ENCODE measurements around the gene PLXNA2. TPM values are rescaled to one million over a fixed set of nuclear protein-coding genes. Genes with fewer than 3 reads are reported as not detected.

Gene PLXNA2
- total and polyA plus RNA-seq, 8 donors: 48.7 to 137 (median 72.9) TPM

- DNase-seq (peak in 2 of 6 donors; percentile 23 to 31), ATAC-seq (peak in 3 of 4 donors; percentile 19 to 64 (median 35)), FAIRE-seq (no peak)
- Histone ChIP-seq H3K27me3 (no peaks in the 10 kb centered on the region), H3K27ac (no peak overlapping the region), H3K4me3 (no peak overlapping the region), H3K9me3 (no peaks in the 10 kb centered on the region), H3K36me3 (no peaks in the 10 kb centered on the region), H3K4me1 (peaks cover 0 to 9% (median 0%) of the 10 kb centered on the region in 3 donors)
- 38 to 46% methylated on average over 5 of the region's 5 CpGs for WGBS, 2 donors
- no peak for TF ChIP-seq CTCF (IDR thresholded peaks at IDR 0.05)
- intact Hi-C loops (cut with DNase I): no loop called here
Measured at GRCh38 chr1:208134491-208134890, 109.7 kb downstream of the PLXNA2 start.

DNA sequence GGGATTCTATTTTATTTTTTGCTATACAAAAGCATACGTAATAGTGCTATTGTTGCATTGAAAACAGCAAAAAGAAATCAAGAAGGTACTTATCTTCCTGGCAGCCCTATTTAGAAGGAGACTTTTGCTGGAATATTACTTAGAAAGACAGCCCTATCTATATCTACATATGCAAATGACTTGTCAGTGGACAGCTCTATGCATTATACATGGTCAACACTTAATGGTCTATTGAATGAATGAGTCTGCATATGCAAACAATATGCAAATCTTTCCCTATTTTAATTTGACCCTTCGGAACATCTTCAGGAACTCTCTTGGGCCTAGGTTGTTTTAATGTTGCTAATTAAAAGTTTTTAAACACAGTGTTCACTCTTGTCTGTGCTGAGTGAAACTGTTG lies 110.8 kb downstream of the PLXNA2 start:
- Histone ChIP-seq H3K27ac (no peak overlapping the region), H3K4me3 (no peak overlapping the region), H3K36me3 (no peaks in the 10 kb centered on the region), H3K9me3 (no peaks in the 10 kb centered on the region), H3K4me1 (peaks cover 0 to 9% (median 0%) of the 10 kb centered on the region in 3 donors), H3K27me3 (no peaks in the 10 kb centered on the region)
- WGBS, 2 donors: 90 to 94% methylated on average over 2 of the region's 2 CpGs
- no peak for TF ChIP-seq CTCF (IDR thresholded peaks at IDR 0.05)
- intact Hi-C loops (cut with DNase I): no loop called here
- DNase-seq: no peak
- ATAC-seq: no peak
- FAIRE-seq: no peak

DNA sequence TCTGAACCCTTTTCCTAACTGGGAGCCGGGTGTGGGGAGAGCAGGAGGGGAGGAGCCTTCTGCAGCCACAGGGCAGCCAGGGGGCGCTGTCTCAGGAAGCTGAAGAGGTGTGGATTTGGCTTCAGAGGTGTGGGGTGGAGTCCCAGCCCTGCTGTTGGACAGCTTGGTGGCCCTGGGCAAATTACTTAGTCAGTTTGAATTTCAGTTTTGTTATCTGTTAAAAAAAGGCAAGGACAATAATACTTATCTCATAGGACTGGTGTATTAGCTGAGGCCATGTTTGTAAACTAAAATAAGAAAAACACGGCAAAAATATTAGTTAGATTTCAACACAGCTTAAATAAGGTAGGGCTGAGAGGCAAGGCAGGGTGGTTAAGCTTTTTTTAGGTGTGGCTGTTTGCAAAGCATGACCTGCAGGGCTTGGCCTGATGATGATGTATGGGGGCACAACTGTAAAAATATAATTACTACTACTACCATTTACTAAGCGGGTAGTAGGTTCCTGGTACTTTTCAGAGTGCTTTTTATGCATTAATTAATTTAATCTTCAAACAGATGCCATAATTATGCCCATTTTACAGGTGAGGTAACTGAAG lies 111.8 kb downstream of the PLXNA2 start:
- WGBS, 2 donors: 30 to 35% methylated on average over 4 of the region's 4 CpGs
- H3K4me3 ChIP-seq: no peak overlapping the region

GRCh38 chr1:208131621-208132286 lies 112.4 kb downstream of the PLXNA2 start:
- FAIRE-seq (no peak), ATAC-seq (peak; percentile 17 to 32 (median 24)), DNase-seq (no peak)
- no peak overlapping the region for H3K4me3 ChIP-seq
- H3K9me3 ChIP-seq: no peaks in the 10 kb centered on the region
- no peak for TF ChIP-seq CTCF (IDR thresholded peaks at IDR 0.05)
- intact Hi-C loops (cut with DNase I): no loop called here
- H3K4me1 ChIP-seq: peaks cover 0 to 9% (median 0%) of the 10 kb centered on the region in 3 donors
- WGBS, 2 donors: 43 to 55% methylated on average over 15 of the region's 15 CpGs
- peak overlapping the region in 1 of 4 donors; percentile 8 for H3K27ac ChIP-seq
- H3K36me3 ChIP-seq: no peaks in the 10 kb centered on the region
- H3K27me3 ChIP-seq: no peaks in the 10 kb centered on the region

More for the DNA sequence above, 111.8 kb downstream of the PLXNA2 start:
- Histone ChIP-seq H3K9me3 (no peaks in the 10 kb centered on the region), H3K27ac (peak overlapping the region in 1 of 4 donors; percentile 8), H3K27me3 (no peaks in the 10 kb centered on the region), H3K36me3 (no peaks in the 10 kb centered on the region), H3K4me1 (peaks cover 0 to 9% (median 0%) of the 10 kb centered on the region in 3 donors)
- TF ChIP-seq CTCF (IDR thresholded peaks at IDR 0.05): peak; percentile 80 to 83 (median 82)
- FAIRE-seq: no peak
- ATAC-seq: peak; percentile 87 to 96 (median 94)
- intact Hi-C loops (cut with DNase I): no loop called here
- peak; percentile 74 to 92 (median 84) for DNase-seq

- intact Hi-C loops (cut with DNase I): no loop called here
- Histone ChIP-seq H3K4me1 (peaks cover 0 to 9% (median 0%) of the 10 kb centered on the region in 3 donors), H3K27me3 (no peaks in the 10 kb centered on the region), H3K4me3 (no peak overlapping the region), H3K27ac (no peak overlapping the region), H3K36me3 (no peaks in the 10 kb centered on the region), H3K9me3 (no peaks in the 10 kb centered on the region)
- TF ChIP-seq CTCF (IDR thresholded peaks at IDR 0.05): no peak
- no peak for DNase-seq
- FAIRE-seq: no peak
- no peak for ATAC-seq
- 91 to 100% methylated on average over 1 of the region's 1 CpG for WGBS, 2 donors
Measured at GRCh38 chr1:208129487-208129886, 114.7 kb downstream of the PLXNA2 start.

Measured in pancreas (tissue), 10 donors.